ENCODE data around the gene GDI2.
A peak's percentile ranks its signal among the peaks of the same experiment; 100 is the strongest.

Gene GDI2

GRCh38 chr10:5818048-5818331, 4.8 kb upstream of the GDI2 start:
- no peak for DNase-seq (ENCODE audit: extremely low read depth, insufficient read length)
- Histone ChIP-seq H3K36me3 (ENCODE audit: control insufficient read depth, insufficient read depth, low read length) (no peaks in the 10 kb centered on the region), H3K27me3 (replicated peaks; ENCODE audit: control insufficient read depth, insufficient read depth, low read length) (no peaks in the 10 kb centered on the region), H3K4me3 (replicated peaks; ENCODE audit: low read depth, low read length) (no peak overlapping the region)
- TF ChIP-seq CTCF (IDR thresholded peaks at IDR 0.05; ENCODE audit: insufficient read depth, low read length, poor library complexity, severe bottlenecking): no peak

GRCh38 chr10:5817322-5818047, 4.3 kb upstream of the GDI2 start:
- DNase-seq (ENCODE audit: extremely low read depth, insufficient read length): no peak
- no peak overlapping the region for H3K4me3 ChIP-seq (replicated peaks; ENCODE audit: low read depth, low read length)
- no peak for TF ChIP-seq CTCF (IDR thresholded peaks at IDR 0.05; ENCODE audit: insufficient read depth, low read length, poor library complexity, severe bottlenecking)
- no peaks in the 10 kb centered on the region for H3K36me3 ChIP-seq (ENCODE audit: control insufficient read depth, insufficient read depth, low read length)
- no peaks in the 10 kb centered on the region for H3K27me3 ChIP-seq (replicated peaks; ENCODE audit: control insufficient read depth, insufficient read depth, low read length)

GRCh38 chr10:5816170-5816569, 2.9 kb upstream of the GDI2 start:
- peak; percentile 52 for DNase-seq (ENCODE audit: extremely low read depth, insufficient read length)
- H3K27me3 ChIP-seq (replicated peaks; ENCODE audit: control insufficient read depth, insufficient read depth, low read length): no peaks in the 10 kb centered on the region
- no peak for TF ChIP-seq CTCF (IDR thresholded peaks at IDR 0.05; ENCODE audit: insufficient read depth, low read length, poor library complexity, severe bottlenecking)
- H3K36me3 ChIP-seq (ENCODE audit: control insufficient read depth, insufficient read depth, low read length): no peaks in the 10 kb centered on the region
- no peak overlapping the region for H3K4me3 ChIP-seq (replicated peaks; ENCODE audit: low read depth, low read length)

- H3K27me3 ChIP-seq (replicated peaks; ENCODE audit: control insufficient read depth, insufficient read depth, low read length): no peaks in the 10 kb centered on the region
- no peak for TF ChIP-seq CTCF (IDR thresholded peaks at IDR 0.05; ENCODE audit: insufficient read depth, low read length, poor library complexity, severe bottlenecking)
- H3K4me3 ChIP-seq (replicated peaks; ENCODE audit: low read depth, low read length): peak overlapping the region; percentile 93
- H3K36me3 ChIP-seq (ENCODE audit: control insufficient read depth, insufficient read depth, low read length): no peaks in the 10 kb centered on the region
- no peak for DNase-seq (ENCODE audit: extremely low read depth, insufficient read length)
Observed at GRCh38 chr10:5814110-5815107, 1.2 kb upstream of the GDI2 start.

GRCh38 chr10:5813091-5813340, 218 bp downstream of the GDI2 start:
- H3K27me3 ChIP-seq (replicated peaks; ENCODE audit: control insufficient read depth, insufficient read depth, low read length): no peaks in the 10 kb centered on the region
- no peak for TF ChIP-seq CTCF (IDR thresholded peaks at IDR 0.05; ENCODE audit: insufficient read depth, low read length, poor library complexity, severe bottlenecking)
- no peak for DNase-seq (ENCODE audit: extremely low read depth, insufficient read length)
- peak overlapping the region; percentile 93 for H3K4me3 ChIP-seq (replicated peaks; ENCODE audit: low read depth, low read length)
- H3K36me3 ChIP-seq (ENCODE audit: control insufficient read depth, insufficient read depth, low read length): peaks cover 1% of the 10 kb centered on the region; the same call in 1 of the 2 replicates

Measured in GM06990 (cell line).